Eye (tissue), 1 donor: ENCODE measurements around the gene TERB2.
"Not testable (repeated sequence)": the region's sequence is repeated elsewhere in the genome, so short reads cannot be mapped to it uniquely, and the experiment has no call there.

Source experiments
- DNase-seq: peaks from one replicate; pipeline ENCODE4 v3.0.0-alpha.2; 2015

The TERB2 gene

DNA sequence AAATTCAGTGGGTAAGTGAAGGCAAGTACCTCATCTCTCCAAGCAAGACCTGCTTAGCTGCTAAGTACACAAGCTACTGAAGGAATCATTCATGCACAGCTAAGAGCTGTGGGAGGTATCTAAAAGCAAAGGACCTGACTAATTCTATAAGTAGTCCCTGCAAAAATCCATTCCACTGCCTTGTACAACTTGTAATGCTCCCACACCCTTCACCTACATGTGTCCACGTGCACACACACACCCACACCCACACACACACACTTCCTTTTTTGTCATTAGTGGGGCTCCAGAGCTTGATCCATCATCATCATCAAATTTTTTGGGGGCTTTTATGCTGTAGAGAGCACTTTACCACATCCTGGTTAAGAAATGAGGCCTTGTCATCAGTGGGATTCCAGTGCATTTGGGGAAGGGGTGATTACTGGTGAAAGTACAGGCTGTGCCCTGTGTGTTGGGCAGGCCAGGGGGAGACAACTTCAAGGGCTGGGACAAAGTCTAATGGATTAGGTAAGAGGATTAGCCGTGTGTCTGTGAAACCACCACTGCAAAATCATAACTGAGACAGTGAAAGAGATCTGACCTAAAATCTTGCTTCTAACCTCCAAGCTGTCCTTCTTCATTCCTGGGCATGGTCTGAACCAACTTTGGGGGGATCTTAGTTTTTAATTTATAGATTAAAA, 47.4 kb downstream of the TERB2 start:
- not testable (repeated sequence) for DNase-seq

DNA sequence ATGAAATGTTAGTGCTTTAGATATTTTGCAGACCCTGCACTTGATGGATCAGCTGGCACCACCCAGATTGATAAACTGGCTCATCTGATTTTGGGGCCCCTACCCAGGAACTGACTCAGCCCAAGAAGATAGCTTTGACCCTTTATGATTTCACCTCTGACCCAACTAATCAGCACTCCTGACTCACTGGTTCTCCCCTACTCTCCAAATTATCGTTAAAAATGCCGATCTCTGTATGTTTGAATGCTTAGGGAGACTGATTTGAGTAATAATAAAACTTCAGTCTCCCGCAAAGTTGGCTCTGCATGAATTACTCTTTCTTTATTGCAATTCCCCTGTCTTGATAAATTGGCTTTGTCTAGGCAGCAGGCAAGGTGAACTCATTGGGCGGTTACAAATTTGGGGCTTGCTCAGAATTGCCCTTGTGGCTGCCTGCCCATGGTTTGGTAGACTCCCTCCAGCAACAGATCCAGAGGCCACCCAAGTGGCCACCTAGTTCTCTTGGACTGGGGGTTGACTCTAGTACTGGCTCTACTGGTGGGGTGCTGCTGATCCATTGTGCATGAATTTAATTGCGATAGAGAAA, 48.2 kb downstream of the TERB2 start:
- DNase-seq: not testable (repeated sequence)

DNA sequence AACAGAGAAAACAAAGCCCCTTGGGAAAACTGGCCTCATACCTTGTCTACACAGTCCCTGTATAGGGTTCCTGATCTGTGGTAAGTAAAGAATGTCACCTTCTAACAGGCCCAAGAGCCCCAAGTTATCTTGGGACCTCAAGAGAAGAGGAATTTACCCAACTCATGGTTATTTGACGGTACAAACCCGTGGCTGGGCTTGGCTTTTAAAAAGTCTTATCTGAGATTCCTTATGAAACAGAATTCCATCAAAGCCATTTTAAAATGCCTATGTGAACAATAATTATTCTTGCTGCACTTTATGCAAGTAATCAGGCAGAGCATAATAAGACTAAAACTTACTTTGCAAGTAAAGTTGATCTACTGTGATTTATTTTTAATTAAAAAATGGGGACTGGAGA, 52.6 kb downstream of the TERB2 start:
- no peak for DNase-seq

DNA sequence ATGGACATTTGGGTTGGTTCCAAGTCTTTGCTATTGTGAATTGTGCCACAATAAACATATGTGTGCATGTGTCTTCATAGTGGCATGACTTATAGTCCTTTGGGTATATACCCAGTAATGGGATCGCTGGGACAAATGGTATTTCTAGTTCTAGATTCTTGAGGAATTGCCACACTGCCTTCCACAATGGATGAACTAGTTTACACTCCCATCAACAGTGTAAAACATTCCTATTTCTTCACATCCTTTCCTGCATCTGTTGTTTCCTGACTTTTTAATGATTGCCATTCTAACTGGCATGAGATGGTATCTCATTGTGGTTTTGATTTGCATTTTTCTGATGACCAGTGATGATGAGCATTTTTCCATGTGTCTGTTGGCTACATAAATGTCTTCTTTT, 58.6 kb downstream of the TERB2 start:
- not testable (repeated sequence) for DNase-seq

DNA sequence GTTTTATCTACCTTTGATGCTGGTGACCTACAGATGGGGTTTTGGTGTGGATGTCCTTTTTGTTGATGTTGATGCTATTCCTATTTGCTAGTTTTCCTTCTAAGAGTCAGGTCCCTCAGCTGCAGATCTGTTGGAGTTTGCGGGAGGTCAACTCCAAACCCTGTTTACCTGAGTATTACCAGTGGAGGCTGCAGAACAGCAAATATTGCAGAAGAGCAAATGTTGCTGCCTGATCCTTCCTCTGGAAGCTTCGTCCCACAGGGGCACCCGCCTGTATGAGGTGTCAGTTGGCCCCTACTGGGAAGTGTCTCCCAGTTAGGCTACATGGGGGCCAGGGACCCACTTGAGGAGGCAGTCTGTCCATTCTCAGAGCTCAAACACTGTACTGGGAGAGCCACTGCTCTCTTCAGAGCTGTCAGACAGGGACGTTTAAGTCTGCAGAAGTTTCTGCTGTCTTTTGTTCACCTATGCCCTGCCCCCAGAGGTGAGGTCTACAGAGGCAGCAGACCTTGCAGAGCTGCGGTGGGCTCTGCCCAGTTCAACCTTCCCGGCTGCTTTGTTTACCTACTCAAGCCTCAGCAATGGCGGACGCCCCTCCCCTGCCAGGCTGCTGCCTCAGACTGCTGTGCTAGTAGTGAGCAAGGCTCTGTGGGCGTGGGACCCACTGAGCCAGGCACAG, 63.9 kb downstream of the TERB2 start:
- not testable (repeated sequence) for DNase-seq

DNA sequence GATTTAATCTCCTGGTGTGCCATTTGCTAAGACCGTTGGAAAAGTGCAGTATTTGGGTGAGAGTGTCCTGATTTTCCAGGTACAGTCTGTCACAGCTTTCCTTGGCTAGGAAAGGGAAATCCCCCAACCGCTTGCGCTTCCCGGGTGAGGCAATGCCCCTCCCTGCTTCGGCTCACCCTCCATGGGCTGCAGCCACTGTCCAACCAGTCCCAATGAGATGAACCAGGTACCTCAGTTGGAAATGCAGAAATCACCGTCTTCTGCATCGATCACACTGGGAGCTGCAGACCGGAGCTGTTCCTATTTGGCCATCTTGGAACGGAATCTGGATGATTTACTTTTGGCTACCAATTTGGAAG, 64.4 kb downstream of the TERB2 start:
- not testable (repeated sequence) for DNase-seq

DNA sequence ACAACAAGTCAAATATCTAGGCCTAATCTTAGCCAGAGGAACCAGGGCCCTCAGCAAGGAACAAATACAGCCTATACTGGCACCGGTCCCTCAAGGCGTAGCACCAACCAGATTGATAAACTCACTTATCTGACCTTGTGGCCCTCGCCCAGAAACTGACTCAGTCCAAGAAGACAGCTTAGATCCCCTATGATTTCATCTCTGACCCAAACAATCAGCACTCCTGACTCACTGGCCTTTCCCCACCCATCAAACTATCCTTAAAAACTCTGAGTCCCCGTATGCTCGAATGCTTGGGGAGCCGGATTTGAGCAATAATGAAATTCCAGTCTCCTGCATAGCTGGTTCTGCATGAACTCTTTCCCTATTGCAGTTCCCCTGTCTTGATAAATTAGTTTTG, 64.9 kb downstream of the TERB2 start:
- no peak for DNase-seq

DNA sequence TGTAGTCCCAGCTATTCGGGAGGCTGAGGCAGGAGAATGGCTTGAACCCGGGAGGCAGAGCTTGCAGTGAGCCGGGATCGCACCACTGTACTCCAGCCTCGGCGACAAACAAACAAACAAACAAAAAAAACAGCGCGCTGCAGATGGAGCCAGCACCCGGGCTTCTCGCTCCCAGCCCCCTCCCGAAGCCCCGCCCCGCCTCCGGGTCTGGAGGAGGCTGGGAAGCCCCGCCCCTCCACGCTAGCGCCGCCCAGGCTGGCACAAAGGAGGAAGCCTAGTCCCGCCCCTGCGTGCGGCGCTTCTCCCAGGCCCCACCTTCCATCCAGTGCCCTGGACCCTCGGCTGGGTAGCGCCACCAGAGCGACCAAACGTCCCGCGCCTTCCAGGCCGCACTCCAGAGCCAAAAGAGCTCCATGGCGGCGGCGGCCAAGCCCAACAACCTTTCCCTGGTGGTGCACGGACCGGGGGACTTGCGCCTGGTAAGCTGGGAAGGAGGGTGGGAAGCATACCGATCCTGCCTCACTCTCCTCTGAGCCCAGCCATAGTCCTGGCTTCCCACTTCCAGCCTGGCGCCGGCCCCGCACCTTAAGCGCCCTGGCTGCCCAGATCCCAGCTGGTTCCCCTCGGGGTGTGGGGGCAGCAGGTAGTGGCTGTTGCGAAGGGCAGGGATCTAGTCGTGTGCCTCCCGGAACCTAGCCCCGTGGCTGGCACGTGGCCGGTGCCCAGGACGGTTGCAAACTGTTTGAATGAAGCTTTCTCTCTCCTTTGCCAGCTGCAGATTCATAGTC, 66.6 kb downstream of the TERB2 start, which contains the start of gene SORD:
Gene SORD (plus strand): TSS at position 325 of the 788 bp plus-strand sequence. CDS start 89 bp downstream, at position 414.
- peak; percentile 97 for DNase-seq

DNA sequence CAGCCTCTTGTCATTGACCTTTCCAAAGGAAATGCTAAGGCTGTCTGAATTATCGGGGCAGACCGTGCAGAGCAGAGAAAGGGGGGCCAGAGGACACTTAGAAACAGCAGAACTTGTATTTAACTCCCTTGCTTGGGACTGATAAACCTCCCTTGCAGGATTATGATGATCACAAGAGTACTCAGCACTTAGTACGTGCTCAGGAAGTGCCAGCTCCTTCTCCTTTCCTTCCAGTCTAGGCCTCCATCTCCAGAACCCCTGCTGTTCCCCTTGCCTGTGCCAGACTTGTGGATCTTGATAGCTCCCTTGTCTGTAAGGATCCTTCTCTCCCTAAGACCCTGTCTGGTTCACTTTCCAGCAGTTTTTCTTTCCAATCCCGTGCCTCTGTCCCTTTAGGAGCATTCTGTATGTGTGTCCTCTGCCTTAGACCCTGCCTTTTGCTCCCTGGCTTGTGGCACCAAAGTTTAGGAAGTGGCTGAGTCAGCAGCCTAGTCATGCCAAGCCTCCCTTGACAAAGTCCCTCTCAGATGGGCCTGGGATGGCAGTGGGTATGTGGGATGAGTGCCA, 67.3 kb downstream of the TERB2 start:
- no peak for DNase-seq

DNA sequence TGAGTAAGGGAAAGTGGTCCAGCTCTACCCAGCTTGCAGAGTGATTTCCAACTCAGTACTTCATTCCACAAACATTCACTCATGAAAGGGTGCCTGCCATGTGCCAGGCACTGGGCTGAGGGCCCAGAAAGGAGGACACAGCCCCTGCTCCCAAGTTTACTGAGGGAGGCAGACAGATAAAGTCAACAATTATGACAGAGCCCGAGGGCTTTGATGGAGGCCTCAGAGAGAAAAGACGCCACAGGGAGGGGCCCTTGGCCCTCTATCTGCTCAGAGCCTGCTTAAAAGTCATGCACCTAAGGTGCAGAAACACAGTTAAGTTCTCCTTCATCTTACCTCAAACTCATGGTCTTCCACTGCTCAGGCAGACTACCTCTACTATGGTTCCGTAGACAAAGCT, 68.2 kb downstream of the TERB2 start:
- not testable (repeated sequence) for DNase-seq

DNA sequence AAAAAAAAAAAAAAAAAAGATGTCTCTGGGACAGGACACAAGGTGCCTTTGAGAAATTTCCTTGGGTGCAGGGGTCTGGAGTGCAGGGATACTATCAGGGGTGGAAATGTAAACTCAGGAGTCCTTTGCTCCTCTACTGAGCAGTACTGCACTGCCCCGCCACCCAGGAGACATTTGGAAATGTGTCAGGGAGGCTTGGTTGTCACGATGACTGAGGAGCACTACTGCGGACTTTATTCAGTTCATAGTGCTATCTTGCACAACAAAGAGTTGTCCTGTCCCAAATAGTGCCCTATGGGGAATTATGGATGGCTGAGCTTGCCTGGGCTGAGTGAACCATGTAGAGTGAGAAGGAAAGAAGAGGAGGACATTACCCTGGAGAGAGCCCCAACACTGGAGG, 69.1 kb downstream of the TERB2 start:
- DNase-seq: not testable (repeated sequence)

DNA sequence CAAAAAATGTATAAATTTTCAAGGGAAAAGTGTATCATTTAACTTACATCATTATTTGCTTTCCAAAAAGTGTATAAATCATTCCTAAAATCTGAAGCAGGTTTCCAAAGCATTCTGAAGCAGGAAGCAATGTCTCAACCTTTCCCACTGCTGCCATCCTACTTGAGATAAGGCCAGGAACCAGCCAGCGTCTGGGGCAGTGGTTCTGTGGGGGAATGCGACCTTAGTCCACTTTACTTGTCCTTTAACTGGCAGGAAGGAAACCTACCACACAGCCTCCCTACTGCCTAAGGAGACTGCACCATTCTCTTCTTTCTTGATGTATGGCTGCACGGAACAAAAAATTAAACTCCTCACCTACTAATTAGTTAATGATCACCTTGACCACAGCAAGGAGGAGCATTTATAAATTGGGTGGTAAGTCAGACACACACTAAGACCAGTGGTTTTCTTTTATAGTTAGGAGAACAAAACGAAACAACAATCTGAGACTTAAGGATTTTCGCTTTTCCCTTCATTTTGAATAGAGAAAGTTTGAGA, 70.2 kb downstream of the TERB2 start:
- no peak for DNase-seq

DNA sequence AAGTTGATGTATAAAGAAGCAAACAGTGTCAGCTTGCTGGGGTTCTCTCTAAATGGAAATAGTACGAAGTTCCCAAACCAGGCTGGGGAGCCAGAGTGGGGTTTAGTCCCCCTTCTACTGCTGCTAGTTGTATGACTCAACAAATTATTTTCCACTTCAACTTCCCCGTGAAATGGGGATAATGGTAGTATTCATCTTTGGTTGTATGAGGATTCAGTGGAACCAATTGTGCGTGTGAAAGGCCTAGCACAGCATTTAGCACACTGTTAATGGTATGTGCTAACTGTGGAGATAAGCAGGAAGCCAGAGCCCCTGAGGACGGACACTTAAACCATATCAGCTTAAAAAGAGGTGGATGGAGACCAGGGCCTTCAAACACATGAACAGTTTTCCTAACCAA, 70.7 kb downstream of the TERB2 start:
- peak; percentile 9 for DNase-seq
